Liver (tissue), 3 donors: ENCODE measurements around the gene HOXB2.

Source experiments
- REST ChIP-seq: IDR thresholded peaks from 2 replicates; pipeline ENCODE4 v1.6.1; 2016; ENCODE audit warnings: antibody characterized with exemption, mild to moderate bottlenecking
- TAF1 ChIP-seq: conservative IDR thresholded peaks from 2 replicates; pipeline ENCODE4 v1.6.1; 2016; ENCODE audit warnings: antibody characterized with exemption, mild to moderate bottlenecking
- TF ChIP-seq, protein P1 (sequence below): fragments of 150-350 bp; IDR thresholded peaks from 2 replicates; pipeline ENCODE4 v1.5.1; 2017; ENCODE audit warnings: improper control_type of control experiment, low read depth, low read length; ENCODE audit not compliant: missing input control
- donor health status: healthy.
- donor health status: healthy.

DNA sequence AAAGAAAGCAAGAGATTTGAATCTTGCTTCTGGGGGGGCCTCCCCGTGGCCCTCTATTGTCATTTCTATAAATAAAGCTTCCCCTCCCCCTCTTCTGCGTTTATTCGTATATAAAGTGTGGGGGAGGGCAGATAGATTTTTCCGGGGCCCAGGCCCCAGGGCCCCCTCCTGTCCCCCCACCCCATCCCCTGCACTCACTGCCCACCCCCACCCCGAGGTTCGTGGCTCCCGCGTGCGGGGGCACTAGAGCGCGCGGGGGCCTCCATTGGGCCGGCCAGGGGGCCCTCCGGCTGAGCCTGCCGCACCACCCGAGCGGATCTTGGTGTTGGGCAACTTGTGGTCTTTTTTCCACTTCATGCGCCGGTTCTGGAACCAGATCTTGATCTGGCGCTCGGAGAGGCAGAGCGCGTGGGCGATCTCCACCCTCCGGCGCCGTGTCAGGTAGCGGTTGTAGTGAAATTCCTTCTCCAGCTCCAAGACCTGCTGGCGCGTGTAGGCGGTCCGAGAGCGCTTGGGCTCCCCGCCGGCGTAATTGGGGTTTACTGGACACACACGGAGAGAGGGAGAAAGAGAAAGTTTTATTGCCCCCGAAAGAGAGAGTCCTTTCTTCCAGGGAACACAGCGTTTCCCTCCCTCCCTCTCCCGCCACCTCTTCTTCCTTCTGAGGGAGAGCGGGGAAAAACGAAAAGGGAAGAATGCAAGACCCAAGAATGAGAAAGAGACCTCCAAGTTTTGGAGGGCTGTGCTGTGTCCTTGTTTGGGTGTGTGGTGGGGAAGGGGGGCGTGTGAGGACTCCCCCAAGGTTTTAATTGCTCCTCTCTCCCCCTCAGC, 31.8 kb upstream of the HOXB2 start:
- TF ChIP-seq, protein P1, sequence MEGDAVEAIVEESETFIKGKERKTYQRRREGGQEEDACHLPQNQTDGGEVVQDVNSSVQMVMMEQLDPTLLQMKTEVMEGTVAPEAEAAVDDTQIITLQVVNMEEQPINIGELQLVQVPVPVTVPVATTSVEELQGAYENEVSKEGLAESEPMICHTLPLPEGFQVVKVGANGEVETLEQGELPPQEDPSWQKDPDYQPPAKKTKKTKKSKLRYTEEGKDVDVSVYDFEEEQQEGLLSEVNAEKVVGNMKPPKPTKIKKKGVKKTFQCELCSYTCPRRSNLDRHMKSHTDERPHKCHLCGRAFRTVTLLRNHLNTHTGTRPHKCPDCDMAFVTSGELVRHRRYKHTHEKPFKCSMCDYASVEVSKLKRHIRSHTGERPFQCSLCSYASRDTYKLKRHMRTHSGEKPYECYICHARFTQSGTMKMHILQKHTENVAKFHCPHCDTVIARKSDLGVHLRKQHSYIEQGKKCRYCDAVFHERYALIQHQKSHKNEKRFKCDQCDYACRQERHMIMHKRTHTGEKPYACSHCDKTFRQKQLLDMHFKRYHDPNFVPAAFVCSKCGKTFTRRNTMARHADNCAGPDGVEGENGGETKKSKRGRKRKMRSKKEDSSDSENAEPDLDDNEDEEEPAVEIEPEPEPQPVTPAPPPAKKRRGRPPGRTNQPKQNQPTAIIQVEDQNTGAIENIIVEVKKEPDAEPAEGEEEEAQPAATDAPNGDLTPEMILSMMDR, result no peak
- no peak for TF ChIP-seq REST
- TF ChIP-seq TAF1, result no peak
